GM12864 (cell line): ENCODE data around the gene STX1A.

ENCODE experiments used
- DNase-seq: peaks from one replicate; pipeline ENCODE4 v3.0.0-alpha.2; 2011; ENCODE audit warnings: low read depth
- H3K4me3 ChIP-seq: 2 replicates; pipeline ENCODE4 v1.5.1; 2011; ENCODE audit warnings: mild to moderate bottlenecking, low read depth, low read length, control low read depth
- TF ChIP-seq, protein P1 (sequence below): IDR thresholded peaks from 2 replicates; pipeline ENCODE4 v1.5.1; 2011; ENCODE audit warnings: low read depth, mild to moderate bottlenecking, moderate library complexity, low read length, control low read depth, inconsistent platforms; ENCODE audit errors: missing control alignments

The STX1A gene

GRCh38 chr7:73702226-73702625, 17.2 kb downstream of the STX1A start:
- DNase-seq, result no peak
- no peak overlapping the region for H3K4me3 ChIP-seq
- TF ChIP-seq, protein P1, sequence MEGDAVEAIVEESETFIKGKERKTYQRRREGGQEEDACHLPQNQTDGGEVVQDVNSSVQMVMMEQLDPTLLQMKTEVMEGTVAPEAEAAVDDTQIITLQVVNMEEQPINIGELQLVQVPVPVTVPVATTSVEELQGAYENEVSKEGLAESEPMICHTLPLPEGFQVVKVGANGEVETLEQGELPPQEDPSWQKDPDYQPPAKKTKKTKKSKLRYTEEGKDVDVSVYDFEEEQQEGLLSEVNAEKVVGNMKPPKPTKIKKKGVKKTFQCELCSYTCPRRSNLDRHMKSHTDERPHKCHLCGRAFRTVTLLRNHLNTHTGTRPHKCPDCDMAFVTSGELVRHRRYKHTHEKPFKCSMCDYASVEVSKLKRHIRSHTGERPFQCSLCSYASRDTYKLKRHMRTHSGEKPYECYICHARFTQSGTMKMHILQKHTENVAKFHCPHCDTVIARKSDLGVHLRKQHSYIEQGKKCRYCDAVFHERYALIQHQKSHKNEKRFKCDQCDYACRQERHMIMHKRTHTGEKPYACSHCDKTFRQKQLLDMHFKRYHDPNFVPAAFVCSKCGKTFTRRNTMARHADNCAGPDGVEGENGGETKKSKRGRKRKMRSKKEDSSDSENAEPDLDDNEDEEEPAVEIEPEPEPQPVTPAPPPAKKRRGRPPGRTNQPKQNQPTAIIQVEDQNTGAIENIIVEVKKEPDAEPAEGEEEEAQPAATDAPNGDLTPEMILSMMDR, result no peak

GRCh38 chr7:73701357-73701995, 18.0 kb downstream of the STX1A start:
- DNase-seq, result no peak
- TF ChIP-seq, protein P1, result peak; percentile 66

DNA sequence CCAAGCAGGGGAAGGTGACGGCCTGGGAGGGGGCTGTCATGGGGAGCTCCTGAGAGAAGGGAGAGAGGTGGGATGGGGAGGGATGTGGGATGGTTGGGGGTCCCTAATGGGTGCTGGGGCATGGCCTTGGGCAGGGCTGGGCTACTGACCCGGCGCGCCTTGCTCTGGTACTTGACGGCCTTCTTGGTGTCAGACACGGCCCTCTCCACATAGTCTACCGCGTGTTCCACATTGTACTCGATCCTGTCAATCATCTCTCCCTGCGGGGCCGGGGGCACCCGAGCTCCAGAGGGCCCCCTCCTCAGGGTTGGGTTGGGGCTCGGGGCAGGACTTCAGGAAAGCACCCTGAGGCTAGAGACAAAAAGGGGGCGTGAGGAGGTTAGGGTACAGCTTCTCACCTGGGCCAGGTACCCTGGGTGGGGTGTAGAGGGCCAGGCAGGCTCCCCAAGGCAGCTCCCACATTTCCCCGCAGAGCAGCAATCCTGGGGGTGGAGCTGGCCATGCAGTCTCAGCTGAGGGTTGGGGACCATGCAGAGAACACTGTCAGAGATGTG, 18.8 kb downstream of the STX1A start:
- TF ChIP-seq, protein P1, result no peak
- no peak for DNase-seq
- no peak overlapping the region for H3K4me3 ChIP-seq

More at GRCh38 chr7:73701357-73701995, 18.0 kb downstream of the STX1A start:
- no peak overlapping the region for H3K4me3 ChIP-seq

DNA sequence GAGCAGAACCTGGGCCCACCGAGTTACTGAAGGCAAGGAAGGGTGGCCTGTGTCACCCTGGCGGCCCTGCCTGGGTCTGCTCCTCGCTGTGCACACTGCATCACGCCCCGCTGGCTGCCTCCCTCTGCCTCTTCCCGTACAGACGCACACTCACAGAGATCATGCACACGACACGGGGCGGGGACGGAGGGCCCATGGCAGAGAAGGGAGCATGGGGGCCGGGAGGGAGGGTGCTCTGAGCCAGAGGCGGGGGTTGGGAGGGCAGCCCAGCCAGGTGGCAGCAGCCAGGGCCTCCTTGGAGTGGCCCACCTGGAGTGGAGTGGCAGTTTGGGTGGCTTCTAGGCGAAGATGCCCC, 19.4 kb downstream of the STX1A start:
- DNase-seq, result no peak
- TF ChIP-seq, protein P1, result no peak
- no peak overlapping the region for H3K4me3 ChIP-seq

DNA sequence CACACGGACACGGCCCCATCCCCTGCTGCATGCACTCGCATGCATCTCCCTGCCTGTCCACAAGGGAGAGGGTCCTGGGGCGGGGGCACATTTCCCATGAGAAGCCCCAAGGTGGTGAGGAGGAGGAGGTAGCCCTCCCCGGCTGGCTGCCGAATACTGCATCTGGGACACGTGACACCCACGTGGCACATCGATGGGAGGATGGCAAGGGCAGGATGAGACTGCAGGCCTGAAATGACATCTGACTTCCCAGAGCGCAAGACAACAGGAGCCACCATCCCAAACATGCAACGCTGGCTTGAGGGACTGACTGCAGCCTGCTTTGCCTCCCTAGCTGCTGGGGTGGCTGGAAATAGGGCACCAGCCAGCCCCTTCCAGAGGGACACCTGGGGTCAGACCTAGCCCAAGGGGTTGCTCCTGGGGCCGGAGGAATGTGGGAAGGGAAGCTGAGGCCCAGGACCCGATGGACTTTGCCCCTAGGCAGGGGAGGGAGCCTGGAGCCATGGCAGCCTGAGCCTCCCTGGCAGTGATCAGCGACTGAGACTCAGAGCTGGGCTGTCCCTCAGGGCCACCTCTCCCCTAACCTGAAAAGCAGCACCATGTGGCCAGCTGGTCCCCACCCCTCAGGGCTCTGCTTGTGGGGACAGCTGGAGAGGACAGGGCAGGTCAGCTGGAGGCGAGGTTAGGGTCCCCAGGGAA, 19.9 kb downstream of the STX1A start:
- TF ChIP-seq, protein P1, result no peak
- H3K4me3 ChIP-seq, result no peak overlapping the region
- no peak for DNase-seq

DNA sequence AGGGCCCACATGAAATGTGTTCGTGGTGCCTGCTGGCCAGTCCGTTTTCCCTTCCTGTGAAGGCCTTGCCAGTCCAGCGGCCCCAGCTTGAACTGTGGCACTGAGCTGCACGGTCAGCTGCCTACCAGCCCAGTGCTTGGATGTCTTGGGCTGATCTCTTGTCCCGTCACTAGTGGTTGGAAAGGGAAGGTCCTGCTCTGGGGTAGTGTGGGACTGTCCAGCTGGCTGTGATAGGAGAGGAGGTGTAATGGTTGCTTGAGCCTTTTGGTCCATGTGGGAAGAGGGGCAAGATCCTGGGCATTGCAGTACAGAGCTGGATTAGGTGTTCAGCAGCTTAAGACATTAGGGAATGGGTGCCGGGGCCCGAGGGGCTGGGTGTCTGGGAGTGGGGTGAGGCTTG, 21.1 kb downstream of the STX1A start:
- TF ChIP-seq, protein P1, result no peak
- no peak overlapping the region for H3K4me3 ChIP-seq
- DNase-seq, result no peak

GRCh38 chr7:73696372-73696771, 23.1 kb downstream of the STX1A start:
- no peak for DNase-seq

More at GRCh38 chr7:73696372-73696771, 23.1 kb downstream of the STX1A start:
- TF ChIP-seq, protein P1, result no peak
- H3K4me3 ChIP-seq, result no peak overlapping the region
